GM12865 (cell line): ENCODE measurements around the gene OSGIN1.
"Not testable (repeated sequence)": the region's sequence is repeated elsewhere in the genome, so short reads cannot be mapped to it uniquely, and the experiment has no call there.

Source experiments
- DNase-seq: peaks from one replicate; pipeline ENCODE4 v3.0.0; 2010; ENCODE audit warnings: low read depth
- H3K4me3 ChIP-seq: 2 replicates; pipeline ENCODE4 v1.5.1; 2011; ENCODE audit warnings: mild to moderate bottlenecking, low read depth, low read length, control low read depth
- CTCF ChIP-seq: IDR thresholded peaks from 2 replicates; pipeline ENCODE4 v1.5.1; 2011; ENCODE audit warnings: low read length, control low read depth, low read depth, inconsistent platforms; ENCODE audit not compliant: insufficient read depth; ENCODE audit errors: missing control alignments

Gene OSGIN1

DNA sequence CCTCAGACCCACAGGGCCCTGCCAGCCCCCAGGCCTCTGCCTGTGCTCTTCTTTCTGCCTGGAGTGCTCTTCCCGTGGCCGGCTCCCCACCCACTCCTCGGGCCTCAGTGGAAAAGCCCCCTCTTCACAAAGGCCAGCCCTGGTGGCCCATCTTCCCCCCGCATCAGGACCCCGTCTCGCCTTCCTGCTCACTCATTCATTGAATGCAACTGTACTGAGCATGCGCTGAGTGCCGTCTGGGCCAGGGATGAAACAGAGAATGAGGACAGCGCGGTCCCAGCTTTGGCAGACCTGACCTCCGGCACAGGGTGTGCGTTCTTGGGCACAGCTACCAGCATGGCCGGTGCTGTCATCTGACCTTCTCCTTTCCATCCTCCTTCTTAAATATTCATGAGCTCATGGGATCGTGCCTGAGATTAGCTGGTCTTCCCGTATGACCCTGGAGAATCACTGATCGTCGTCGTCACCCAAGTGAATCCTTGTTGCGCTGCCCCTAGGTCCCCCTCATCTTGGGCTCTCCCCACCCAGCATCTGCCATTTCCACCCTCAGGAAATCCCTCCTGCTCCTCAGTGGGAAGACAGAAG lies 16.4 kb upstream of the OSGIN1 start:
- no peak for DNase-seq
- H3K4me3 ChIP-seq: no peak overlapping the region
- no peak for TF ChIP-seq CTCF

- no peak for TF ChIP-seq CTCF
- no peak overlapping the region for H3K4me3 ChIP-seq
- no peak for DNase-seq
Measured at GRCh38 chr16:83937267-83937666, 15.8 kb upstream of the OSGIN1 start.

DNA sequence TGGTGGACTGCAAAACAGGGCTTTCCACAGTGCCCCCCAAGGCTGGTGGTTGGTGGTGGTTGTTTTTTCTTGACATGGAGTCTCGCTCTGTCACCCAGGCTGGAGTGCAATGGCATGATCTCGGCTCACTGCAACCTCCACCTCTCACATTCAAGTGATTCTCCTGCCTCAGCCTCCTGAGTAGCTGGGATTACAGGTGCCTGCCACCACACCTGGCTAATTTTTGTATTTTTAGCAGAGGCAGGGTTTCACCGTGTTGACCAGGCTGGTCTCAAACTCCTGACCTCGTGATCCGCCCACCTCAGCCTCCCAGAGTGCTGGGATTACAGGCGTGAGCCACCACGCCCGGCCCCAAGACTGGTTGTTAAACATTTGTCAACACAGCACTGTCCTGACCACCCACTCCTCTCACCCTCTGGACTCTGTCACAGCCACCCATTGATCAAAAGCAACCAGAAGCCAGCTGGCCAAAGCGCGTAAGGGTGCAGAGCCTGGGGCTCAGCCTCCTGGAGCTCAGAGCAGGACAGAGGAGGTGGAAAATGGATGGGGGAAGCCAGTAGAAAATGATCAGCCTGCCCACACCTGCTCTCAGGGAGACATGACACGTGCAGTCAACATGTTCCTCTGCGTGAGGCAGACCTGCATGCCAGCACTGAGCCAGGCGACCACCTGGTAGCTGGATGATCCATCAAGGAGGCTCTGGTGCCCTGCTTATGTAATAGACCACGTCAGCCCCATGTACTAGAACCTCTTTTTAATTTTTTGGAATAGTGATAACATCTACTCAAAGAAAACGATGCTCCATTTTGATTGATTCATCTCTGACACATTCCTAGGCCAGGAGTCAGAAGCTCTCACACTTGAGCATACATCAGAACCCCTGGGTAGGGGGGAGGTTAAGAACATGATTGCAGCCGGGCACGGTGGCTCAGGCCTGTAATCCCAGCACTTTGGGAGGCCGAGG lies 14.8 kb upstream of the OSGIN1 start:
- H3K4me3 ChIP-seq: no peak overlapping the region
- TF ChIP-seq CTCF: no peak
- no peak for DNase-seq

DNA sequence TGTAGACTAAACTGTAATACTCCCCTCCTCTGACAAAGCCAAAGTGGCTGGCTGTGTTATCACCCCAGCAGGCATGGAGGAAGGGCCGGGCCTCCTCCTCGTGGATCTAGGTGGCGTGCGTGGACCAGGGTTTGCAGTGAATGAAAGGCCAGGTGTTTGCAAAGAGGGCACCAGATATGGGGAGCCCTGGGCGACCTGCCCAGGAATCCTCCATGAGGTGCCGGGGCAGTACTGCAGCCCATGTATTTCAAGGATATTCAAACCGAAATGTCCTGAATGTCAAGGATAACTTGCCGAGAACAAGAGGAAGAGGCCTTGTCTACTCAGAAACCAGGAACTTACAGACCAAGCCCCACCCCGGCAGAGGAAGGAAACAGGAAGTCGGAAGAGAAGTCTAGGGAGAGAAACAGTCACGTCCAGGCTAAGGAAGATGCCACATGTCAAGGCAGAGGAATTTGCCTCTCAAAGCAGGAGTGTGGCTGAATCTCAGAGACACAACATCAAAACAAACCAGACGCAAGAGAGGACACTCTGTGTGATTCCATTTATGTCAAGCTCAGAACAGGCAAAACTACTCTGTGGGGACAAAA lies 13.7 kb upstream of the OSGIN1 start:
- TF ChIP-seq CTCF: no peak
- H3K4me3 ChIP-seq: no peak overlapping the region
- no peak for DNase-seq

- TF ChIP-seq CTCF: no peak
- DNase-seq: no peak
- H3K4me3 ChIP-seq: no peak overlapping the region
Measured at GRCh38 chr16:83940119-83940518, 12.9 kb upstream of the OSGIN1 start.

DNA sequence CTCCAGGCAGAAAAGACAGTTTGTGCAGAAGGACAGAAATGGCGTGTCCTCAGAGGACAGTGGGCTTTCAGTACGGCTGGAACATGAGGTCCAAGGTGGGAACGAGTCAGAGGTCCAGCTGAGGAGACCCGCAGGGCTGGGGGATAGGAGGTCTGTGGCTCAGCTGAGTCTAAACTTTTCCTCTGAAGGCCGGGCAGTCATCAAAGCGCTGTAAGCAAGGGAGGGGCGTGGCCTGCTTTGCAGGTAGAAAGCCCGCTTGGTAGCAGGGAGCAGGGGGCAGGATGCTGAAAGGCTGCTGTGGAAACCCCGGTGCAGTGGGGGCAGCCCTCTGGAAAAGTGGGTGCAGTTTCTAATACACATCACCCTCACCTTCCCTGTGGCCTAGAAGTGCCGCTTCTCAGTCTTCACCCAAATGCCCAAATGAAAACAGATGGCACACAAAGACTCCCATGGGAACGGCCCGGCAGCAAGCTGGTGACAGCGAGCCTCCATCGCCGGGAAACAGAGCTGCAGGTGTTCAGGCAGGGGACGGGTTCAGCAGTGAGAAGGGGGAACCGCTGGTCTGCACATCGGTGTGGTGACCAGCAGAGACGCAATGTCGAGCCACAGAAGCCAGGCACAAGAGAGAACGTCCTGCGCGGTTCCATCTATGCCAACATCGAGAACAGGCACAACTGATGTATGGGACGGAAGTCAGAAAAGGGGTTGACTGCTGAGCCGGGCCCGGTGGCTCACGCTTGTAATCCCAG lies 12.2 kb upstream of the OSGIN1 start:
- no peak for TF ChIP-seq CTCF
- DNase-seq: no peak
- no peak overlapping the region for H3K4me3 ChIP-seq

GRCh38 chr16:83941546-83941945 lies 11.5 kb upstream of the OSGIN1 start:
- DNase-seq, H3K4me3 ChIP-seq: not testable (repeated sequence)
